ENCODE measurements around the gene ATAD1.
"Not testable (repeated sequence)": the region's sequence is repeated elsewhere in the genome, so short reads cannot be mapped to it uniquely, and the experiment has no call there.

ATAD1 gene

GRCh38 chr10:87817609-87818504 lies at the start of gene ATAD1:
TSS of gene ATAD1 (minus strand) at chr10:87818226. CDS start at chr10:87814599, 3,627 bp downstream.
- DNase-seq, result peak; percentile 83

GRCh38 chr10:87867453-87867852 lies 49.4 kb upstream of the ATAD1 start:
- DNase-seq, result no peak

GRCh38 chr10:87866412-87866974 lies 48.5 kb upstream of the ATAD1 start:
- no peak for DNase-seq

- no peak for DNase-seq
Observed at GRCh38 chr10:87865241-87865881, 47.3 kb upstream of the ATAD1 start.

- peak; percentile 21 for DNase-seq
Observed at GRCh38 chr10:87864496-87865059, 46.6 kb upstream of the ATAD1 start.

- not testable (repeated sequence) for DNase-seq
Observed at GRCh38 chr10:87863951-87864495, 46.0 kb upstream of the ATAD1 start.

- peak; percentile 97 for DNase-seq
Observed at GRCh38 chr10:87863053-87863943, 45.3 kb upstream of the ATAD1 start, which contains the start of the genes KLLN and PTEN. TSS of gene KLLN (minus strand) at chr10:87863533. CDS start at chr10:87862487, 1,046 bp downstream. TSS of gene PTEN (plus strand) at chr10:87863625. CDS start at chr10:87864470, 845 bp downstream.

GRCh38 chr10:87862679-87863052 lies 44.6 kb upstream of the ATAD1 start:
- DNase-seq, result no peak

- peak; percentile 88 for DNase-seq
Observed at GRCh38 chr10:87861953-87862678, 44.1 kb upstream of the ATAD1 start.

- DNase-seq, result peak; percentile 74
Observed at GRCh38 chr10:87861566-87861952, 43.5 kb upstream of the ATAD1 start.

GRCh38 chr10:87860816-87861403 lies 42.9 kb upstream of the ATAD1 start:
- DNase-seq, result no peak

GRCh38 chr10:87860156-87860795 lies 42.2 kb upstream of the ATAD1 start:
- peak; percentile 62 for DNase-seq

- not testable (repeated sequence) for DNase-seq
Observed at GRCh38 chr10:87855665-87856064, 37.6 kb upstream of the ATAD1 start.

- DNase-seq, result not testable (repeated sequence)
Observed at GRCh38 chr10:87855247-87855646, 37.2 kb upstream of the ATAD1 start.

- DNase-seq, result no peak
Observed at GRCh38 chr10:87852089-87852488, 34.1 kb upstream of the ATAD1 start.

- DNase-seq, result peak; percentile 36
Observed at GRCh38 chr10:87850742-87851205, 32.7 kb upstream of the ATAD1 start.

GRCh38 chr10:87849001-87849400 lies 31.0 kb upstream of the ATAD1 start:
- no peak for DNase-seq

- DNase-seq, result no peak
Observed at GRCh38 chr10:87847550-87847949, 29.5 kb upstream of the ATAD1 start.

GRCh38 chr10:87846711-87847110 lies 28.7 kb upstream of the ATAD1 start:
- DNase-seq, result not testable (repeated sequence)

- no peak for DNase-seq
Observed at GRCh38 chr10:87846023-87846422, 28.0 kb upstream of the ATAD1 start.

Data from midbrain (tissue), 1 donor.